ENCODE data around the gene SLC40A1.

- TF ChIP-seq CTCF (IDR thresholded peaks at IDR 0.05) (no peak), EP300 (IDR thresholded peaks at IDR 0.05) (no peak), POLR2A (IDR thresholded peaks at IDR 0.05) (no peak), POLR2AphosphoS5 (IDR thresholded peaks at IDR 0.05) (no peak)
Measured at GRCh38 chr2:189519631-189520387, 60.8 kb downstream of the SLC40A1 start.

Measured in sigmoid colon (tissue), 4 donors.